NCI-H1930 (cell line): Measurements from ENCODE around the gene ZFHX3.
A peak's percentile ranks its signal among the peaks of the same experiment; 100 is the strongest.
"Not testable (repeated sequence)": the region's sequence is repeated elsewhere in the genome, so short reads cannot be mapped to it uniquely, and the experiment has no call there.

ENCODE experiments used
- DNase-seq, 2 experiments: peaks; one replicate each; lab custom pipeline; 2025; lab: John Stamatoyannopoulos, UW

Gene ZFHX3, protein sequence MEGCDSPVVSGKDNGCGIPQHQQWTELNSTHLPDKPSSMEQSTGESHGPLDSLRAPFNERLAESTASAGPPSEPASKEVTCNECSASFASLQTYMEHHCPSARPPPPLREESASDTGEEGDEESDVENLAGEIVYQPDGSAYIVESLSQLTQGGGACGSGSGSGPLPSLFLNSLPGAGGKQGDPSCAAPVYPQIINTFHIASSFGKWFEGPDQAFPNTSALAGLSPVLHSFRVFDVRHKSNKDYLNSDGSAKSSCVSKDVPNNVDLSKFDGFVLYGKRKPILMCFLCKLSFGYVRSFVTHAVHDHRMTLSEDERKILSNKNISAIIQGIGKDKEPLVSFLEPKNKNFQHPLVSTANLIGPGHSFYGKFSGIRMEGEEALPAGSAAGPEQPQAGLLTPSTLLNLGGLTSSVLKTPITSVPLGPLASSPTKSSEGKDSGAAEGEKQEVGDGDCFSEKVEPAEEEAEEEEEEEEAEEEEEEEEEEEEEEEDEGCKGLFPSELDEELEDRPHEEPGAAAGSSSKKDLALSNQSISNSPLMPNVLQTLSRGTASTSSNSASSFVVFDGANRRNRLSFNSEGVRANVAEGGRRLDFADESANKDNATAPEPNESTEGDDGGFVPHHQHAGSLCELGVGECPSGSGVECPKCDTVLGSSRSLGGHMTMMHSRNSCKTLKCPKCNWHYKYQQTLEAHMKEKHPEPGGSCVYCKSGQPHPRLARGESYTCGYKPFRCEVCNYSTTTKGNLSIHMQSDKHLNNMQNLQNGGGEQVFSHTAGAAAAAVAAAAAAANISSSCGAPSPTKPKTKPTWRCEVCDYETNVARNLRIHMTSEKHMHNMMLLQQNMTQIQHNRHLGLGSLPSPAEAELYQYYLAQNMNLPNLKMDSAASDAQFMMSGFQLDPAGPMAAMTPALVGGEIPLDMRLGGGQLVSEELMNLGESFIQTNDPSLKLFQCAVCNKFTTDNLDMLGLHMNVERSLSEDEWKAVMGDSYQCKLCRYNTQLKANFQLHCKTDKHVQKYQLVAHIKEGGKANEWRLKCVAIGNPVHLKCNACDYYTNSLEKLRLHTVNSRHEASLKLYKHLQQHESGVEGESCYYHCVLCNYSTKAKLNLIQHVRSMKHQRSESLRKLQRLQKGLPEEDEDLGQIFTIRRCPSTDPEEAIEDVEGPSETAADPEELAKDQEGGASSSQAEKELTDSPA (N-terminal part only)

DNA sequence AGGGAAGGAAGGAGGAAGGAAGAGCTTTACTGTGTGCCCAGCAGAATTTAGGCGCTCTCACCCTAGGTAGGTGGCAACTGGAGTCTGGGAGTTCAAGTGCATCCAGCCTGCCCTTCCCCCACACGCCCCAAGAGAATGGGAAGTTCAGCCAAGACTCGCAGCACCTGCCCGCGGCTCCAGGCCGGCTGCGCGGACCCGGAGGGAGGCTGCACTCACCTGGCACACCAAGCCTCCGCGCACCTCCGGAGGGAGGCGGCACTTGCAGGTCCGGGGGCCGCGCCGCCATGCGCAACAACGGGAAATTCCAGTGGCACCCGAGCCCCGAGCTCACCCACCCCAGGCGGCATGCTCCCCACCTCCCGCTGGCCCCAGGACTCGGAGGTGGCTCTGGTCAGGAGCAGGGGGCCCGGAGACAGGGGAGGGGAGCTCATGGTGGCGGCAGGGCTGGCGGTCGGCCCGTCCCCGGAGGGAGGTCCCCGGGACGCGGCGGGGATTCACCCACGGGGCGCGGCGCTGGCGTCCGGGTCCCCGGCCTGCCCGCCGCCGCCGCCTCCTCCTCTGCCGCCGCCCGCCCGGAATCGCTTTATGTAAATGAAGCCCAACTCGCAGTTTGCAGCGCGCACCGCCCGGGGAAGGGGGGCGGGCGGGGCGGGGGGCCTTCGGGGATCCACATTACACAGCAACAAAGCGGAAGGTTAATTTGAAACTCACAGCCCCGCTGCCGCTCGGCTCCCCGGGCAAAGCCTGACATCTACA, at the start of gene ZFHX3:
Gene ZFHX3 (minus strand): TSS at position 593 of the 756 bp plus-strand sequence. CDS start 87,983 bp downstream, outside the sequence.
- DNase-seq: no peak

DNA sequence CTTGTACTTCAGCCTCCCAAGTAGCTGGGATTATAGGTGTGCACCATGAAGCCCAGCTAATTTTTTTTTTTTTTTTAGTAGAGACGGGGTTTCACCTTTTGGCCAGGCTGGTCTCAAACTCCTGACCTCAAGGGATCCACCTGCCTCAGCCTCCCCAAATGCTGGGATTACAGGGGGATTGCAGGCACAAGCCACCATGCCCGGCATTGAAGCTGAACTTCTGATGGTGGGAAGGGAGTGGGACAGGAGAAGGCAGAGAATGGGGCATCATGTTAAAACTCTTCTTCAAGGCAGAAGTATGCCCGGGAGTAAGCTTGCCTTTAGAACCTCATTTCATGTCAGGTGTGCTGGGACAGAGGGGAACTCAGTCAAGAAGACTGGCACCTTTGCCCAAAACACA, 48.6 kb upstream of the ZFHX3 start:
- no peak for DNase-seq

DNA sequence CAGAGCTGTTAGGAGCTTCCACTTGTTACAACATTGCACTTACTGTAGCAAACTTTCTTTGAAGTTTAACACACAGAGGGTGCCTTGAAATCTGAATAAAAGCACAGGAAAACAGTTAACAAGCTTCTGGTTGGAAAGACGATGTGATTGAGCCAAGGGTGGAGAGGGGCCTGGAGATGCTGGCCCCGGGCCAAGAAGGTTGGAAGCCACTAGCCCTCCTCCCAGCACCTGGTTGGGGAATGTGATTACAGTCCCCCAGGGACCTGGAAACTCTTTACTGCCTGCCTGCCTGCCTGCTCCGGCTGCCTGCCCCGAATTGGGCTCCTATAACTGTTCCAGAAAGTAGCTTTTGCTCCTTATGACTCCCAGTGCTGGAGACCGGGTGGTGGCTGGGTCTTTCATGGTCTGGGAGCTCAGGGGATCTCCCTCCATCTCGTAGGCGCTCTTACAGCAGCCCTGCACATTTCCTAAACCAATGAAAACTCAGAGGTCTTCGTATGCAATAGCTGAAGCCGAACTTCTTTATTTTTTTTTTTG, 48.0 kb upstream of the ZFHX3 start:
- peak in 1 of 2 experiments; percentile 16 for DNase-seq

DNA sequence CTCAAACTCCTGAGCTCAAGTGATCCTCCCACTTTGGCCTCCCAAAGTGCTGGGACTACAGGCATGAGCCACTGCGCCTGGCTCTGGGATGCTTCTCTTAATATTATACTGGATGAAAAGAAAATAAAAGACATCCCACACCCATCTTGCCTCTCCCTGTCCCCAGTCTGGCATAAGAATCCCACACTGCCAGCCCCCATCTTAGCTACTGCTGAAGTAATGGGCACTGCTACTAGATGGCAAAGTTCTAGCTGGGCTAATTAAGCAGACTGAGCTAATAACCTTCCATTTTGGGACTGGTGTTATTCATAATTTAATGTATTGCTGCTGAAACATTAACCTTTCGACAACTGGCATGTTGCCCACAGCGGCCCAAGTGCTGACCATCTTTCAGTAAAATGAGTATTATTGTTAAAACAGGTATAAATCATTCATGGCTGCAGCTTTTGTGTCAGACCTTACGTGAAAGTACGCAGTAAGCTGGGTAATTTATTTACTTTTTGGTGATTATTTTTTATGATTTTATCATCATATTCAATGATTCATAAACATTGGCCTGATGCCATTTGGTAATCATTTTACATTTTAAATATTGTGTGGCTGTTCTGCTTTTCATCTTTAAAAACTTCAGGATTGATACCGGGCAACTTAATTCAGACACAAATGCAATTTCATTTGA, 47.4 kb upstream of the ZFHX3 start:
- no peak for DNase-seq

DNA sequence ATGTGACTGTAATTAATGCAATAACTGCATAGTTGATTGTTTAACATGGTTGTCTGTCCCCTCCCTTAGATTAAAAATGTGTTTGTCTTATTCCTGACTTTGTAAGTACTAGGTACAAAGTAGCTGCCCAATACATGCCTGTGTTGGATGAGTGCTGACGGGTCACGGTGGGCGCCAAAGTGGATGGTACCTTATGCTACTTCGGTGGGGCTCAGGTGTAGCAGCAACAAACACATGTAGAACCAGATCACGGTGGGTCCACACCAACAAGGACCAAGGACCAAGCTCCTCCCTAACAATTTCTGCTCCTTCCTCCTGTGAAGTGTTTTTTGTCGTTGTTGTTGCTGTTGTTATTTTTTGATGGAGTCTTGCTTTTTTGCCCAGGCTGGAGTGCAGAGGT, 46.4 kb upstream of the ZFHX3 start:
- no peak for DNase-seq

DNA sequence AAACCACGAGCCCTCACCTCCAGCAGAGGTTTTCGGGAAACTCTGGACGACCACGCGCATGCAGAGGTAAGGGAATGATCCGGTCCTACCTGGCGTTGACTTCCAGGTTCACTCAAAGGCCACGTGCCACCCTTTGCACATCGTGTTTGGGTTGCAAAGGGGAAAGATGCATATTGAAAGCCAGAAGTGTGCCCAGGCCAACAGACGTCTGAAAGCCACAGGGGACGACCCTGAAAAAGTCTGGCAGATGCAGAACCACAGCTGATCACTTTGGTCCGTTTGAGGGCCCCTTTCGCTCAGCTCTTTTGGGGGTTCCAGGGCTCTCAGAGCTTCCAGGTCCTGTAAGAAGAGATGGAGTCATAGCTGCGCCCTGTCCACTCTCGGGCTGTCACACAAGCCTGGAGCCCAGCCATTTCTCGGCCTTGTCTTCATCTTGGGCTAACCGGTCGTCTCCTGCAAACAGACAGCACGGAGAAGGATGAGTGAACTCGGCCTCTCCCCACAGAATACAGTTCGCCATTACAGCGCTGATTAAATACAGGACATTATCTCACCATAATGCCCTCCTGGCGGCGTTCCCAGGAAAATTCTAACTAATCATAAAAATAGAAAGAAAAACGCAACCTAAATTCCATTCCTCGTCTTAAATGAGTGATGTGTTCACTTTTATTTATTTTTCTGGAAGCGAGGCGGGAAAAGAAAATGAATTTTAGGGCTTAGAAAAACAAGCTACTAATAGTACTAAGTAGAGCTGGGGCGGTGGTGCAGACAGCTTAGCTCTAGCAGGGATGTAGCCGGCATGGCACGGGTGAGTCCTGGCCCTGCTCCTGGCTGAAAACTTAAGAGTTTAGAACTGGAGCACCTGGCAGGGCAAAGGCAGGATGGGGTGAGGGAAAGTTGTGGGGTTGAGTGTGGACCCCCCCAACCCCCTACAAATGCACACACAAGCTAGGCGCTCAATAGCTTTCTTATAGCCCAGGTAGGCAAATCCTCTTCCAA, 45.5 kb upstream of the ZFHX3 start:
- no peak for DNase-seq

DNA sequence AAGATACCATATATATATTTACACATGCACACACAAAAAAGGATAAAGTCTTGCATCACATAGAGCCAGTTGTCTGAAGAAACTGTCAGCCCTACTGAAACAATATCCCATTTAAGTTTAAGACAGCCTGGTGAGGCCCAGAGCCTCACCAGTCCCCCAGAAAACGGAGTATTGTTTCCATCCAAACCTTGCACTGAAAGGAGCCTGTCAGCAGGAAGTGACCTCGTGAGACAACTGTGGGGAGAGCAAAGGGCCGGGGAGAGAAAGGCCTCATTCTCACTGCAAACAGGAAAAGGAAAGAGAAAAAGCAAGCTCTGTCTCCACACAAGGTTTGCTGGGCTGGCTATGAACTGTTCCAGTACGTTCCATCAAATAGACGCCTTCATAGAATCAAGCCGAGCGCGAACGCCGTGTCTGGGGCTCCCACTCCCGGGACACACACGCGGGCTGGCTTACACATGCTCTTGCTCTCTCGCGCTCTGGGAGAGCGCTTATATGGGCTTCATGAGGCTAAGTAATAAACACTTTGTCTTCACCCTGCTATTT, 44.4 kb upstream of the ZFHX3 start:
- no peak for DNase-seq

DNA sequence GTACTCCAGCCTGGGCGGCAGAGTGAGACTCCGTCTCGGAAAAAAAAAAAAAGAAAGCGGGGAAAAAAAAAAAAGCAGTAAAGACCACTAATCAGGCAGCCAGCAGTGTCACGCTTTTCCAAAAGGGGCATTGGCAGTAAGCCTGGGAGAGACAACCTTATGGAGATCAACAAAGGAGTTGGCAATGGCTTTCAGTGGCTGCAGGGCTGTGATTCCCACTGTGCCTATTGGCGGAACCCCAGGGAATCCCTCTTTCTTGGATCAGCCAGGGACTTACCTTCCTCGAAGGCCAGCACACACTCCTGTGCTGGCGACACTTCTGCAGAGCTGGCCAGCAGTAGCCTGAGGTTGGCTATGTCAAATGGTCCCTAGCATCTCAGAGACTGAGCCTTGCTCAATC, 43.2 kb upstream of the ZFHX3 start:
- DNase-seq: no peak

DNA sequence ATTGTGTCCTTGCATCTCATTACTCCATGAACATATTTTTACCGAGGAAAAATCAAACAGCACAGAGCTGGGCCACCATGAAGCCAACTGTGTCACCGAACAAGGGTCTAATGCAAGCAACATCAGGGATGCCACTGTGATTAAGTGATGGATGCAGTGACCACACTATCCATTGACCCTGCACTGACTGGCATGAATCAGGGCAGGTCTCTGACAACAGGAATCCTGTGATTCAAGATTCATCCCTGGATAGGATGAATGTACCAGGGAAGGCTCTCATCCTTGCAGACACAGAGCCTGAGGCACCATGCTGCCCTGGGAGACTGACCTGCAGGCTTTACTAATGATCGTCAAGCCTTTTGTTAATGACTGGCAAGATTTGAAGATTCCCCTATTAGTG, 41.5 kb upstream of the ZFHX3 start:
- DNase-seq: no peak

DNA sequence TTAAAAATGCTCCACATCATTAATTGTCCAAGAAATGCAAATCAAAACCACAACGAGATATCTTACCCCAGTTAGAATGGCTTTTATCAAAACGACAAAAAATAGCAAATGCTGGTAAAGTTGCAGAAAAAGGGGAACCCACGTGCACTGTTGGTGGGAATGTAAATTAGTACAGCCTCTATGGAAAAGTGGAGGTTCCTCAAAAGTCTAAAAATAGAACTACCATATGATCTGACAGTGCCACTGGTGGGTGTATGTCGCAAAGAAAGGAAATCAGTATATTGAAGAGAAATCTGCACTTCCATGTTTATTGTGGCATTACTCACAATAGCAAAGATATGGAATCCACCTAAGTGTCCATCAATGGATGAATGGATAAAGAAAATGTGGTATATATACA, 38.2 kb upstream of the ZFHX3 start:
- DNase-seq: no peak

DNA sequence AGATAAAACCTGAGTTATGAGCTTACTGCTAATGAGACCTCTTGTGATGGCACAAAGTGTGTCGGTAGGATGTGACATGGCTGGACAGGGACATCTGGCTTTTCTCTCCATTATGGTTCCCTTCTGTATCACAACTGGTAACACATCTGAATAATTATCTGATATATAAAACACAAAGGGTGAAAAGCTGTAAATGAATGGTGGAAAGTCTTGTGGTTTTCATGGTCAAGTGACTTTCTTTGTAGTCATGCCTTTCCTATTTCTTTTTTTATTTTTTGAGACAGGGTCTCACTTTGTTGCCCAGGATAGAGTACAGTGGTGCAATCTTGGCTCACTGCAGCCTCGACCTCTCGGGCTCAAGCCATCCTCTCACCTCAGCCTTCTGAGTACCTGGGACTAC, 35.3 kb upstream of the ZFHX3 start:
- DNase-seq: no peak

DNA sequence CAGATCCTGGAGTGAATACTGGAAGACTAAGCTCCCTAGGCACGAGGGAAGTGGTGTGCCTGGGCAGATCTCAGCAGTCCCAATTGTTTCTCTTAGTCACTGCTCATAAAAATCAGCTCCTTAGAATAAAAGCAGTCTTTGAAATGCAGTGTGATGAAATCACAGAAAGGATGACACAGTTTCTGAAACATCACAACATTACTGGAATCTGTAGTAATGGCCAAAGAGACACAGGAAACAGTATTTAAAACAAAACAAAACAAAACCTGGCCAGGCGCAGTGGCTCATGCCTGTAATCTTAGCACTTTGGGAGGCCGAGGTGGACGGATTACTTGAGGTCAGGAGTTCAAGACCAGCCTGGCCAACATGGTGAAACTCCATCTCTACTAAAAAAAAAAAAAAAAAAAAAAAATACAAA, 34.7 kb upstream of the ZFHX3 start:
- DNase-seq: not testable (repeated sequence)

DNA sequence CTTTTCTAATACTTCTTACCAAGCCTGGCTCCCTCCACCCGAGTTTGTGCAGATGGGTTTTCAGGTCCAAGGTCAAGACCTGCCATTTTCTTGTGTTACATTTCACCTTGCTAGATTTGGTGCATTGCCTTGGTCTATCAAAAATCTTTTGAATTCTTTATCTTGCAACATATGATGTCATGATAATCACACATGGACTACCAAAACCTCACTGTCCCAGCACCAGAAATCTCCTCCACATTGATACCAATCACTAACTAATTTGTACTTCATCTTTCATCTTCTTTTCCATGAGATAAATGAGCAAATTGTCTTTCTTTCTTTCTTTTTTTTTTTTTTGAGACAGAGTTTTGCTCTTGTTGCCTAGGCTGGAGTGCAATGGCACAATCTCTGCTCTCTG, 33.0 kb upstream of the ZFHX3 start:
- no peak for DNase-seq

DNA sequence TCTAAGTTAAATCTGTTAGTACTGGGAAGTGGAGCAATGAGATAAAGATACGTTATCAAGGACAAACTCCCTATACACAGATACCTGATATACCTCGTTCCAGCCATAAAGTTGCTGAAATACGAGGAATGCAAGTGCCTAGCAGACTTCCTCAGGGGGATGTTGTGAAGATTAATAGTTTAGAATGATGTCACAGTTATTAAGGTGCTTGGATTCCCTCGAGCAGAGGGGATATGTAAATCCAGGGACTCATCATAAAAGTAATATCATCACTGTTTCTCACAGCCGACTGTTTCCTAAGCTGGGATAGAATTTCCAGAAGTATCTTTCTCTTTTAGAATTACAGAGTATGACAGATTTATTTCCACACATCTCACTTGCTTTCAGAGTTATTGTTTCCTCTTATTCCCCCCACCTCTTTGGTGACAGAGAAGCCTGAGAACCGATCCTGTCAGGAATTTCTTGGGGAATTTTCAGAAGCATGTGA, 28.4 kb upstream of the ZFHX3 start:
- no peak for DNase-seq

DNA sequence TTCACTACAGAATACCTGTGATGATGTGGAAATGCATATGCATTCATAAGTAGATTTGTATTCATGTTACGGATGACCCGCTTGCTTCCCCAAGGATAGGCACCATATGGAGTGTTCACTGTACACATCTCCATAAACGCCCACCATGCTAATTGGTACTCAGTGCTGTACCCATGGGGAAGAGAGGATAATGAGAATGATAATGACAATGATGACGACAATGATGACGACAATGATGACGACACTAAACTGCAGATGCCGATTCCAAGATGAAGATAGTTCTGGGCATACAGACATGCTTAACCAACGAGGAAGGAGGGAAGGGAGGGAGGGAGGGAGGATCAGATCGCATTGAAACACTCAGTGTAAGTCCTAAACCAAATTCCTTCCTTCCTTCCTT, 26.5 kb upstream of the ZFHX3 start:
- DNase-seq: no peak

DNA sequence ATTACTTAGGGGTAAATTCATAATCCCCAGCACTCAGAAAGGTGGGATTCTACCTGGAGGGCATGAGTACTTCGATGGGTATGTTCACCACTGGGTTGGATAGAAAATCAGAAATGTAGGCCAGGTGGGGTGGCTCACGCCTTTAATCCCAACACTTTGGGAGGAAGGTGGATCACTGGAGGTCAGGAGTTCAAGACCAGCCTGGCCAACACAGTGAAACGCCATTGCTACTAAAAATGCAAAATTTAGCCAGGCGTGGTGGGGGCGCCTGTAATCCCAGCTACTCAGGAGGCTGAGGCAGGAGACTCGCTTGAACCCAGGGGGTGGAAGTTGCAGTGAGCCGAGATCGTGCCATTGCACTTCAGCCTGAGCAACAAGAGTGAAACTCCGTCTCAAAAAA, 24.1 kb upstream of the ZFHX3 start:
- not testable (repeated sequence) for DNase-seq

DNA sequence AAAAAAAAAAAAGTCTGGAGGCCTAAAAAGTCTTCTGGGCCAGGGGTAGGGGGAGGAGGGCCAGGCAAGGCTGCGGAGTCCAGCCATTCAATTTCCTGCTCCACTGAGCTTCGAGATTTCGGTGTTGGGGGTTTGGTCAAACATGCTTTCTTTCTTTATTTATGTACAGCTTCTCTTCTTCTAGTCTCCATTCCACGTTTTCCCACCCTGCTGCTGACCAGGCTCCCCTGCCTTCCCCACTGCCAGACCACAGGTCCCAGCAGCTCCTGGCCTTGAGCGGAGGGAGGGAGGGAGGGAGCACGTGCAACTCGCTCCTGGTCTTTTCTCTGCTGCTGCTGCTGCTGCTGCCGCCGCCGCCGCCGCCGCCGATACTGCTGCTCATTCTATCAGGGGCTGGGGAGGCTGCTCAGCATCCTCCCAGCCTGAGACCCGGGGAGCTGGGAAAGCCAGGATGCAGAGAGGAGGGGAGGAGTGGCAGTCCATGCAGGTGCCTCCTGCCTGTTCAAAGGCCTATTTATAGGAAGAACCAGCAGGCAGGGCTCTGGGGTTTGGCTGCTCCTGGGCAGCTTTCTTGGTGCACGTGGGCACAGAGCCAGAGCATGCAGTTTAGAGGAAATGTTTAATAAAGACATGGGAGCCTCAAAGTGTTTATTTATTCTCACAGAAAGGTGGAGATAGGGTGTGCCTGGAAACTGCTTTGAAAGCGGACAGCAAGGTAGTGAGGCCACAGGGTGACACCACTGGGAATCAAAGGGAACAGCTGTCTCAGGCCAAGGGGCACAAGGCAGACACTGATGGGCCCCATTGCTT, 23.4 kb upstream of the ZFHX3 start:
- DNase-seq: no peak

DNA sequence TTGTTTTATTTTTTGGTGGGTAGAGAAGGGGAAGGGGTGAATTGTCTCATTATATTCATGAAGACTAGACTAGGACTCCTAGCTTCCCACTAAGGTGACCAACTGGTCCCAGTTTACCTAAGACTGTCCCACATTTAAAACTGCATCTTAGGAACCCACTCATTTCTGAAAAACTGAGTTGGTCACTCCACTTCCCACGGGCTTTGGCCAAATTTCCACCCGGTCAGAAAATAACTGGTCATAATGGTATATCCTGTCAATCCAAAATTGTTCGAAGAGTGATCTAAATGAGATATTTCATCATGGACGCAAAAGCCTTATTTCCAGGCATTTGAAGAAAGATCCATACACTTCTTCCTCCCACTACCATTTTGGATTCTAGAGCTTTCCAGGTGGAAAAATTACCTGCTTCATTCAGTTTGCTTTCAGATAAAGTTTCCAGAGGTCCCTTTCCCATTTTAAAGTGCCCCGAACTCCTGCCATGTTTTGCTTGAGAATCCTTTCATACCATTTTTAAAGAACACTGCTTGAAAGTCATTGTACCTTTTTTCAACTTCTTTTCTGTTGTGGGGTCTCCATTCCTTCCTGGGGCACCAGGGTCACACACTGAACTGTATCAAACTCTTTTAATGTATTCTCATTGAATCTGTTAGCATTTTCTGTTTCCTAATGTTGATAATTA, 21.8 kb upstream of the ZFHX3 start:
- no peak for DNase-seq
